Large intestine (tissue), 3 donors: ENCODE data around the gene KDM8. TPM values are rescaled to one million over a fixed set of nuclear protein-coding genes. Genes with fewer than 3 reads are reported as not detected.
A peak's percentile ranks its signal among the peaks of the same experiment; 100 is the strongest.

Experiments used
- DNase-seq, 2 donors: peaks; one replicate each; pipeline versions ENCODE4 v3.0.0 to v3.0.0-alpha.2; 2013
- H3K27ac ChIP-seq: one replicate; pipeline ENCODE4 v1.5.1; 2013; ENCODE audit warnings: low read length
- H3K27me3 ChIP-seq: 2 replicates; pipeline ENCODE4 v1.6.1; 2013; ENCODE audit warnings: low read length; ENCODE audit not compliant: control insufficient read depth, insufficient read depth
- H3K36me3 ChIP-seq: 2 replicates; pipeline ENCODE4 v1.6.1; 2013; ENCODE audit warnings: low read length; ENCODE audit not compliant: control insufficient read depth, insufficient read depth
- H3K4me1 ChIP-seq: one replicate; pipeline ENCODE4 v1.6.1; 2013; ENCODE audit warnings: low read length; ENCODE audit not compliant: control insufficient read depth, insufficient read depth
- H3K4me3 ChIP-seq: one replicate; pipeline ENCODE4 v1.5.1; 2013; ENCODE audit warnings: low read length
- H3K9me3 ChIP-seq: one replicate; pipeline ENCODE4 v1.6.1; 2013; ENCODE audit warnings: mild to moderate bottlenecking, low read depth, low read length, moderate library complexity; ENCODE audit not compliant: control insufficient read depth
- WGBS: methylation state at CpG from one replicate; pipeline ENCODE4 v1.1.5; 2013; ENCODE audit warnings: low lambda C conversion rate; ENCODE audit not compliant: insufficient coverage; 5-methylcytosine and 5-hydroxymethylcytosine counted together
- polyA plus RNA-seq: library from polyadenylated mRNA; unstranded; fragments of 120-200 nt; gene quantifications from one replicate; pipeline ENCODE4 v1.2.1, GENCODE V29; 2013

KDM8 gene
- polyA plus RNA-seq, 1 donor = 32.1 TPM

- Histone ChIP-seq H3K27ac (no peak overlapping the region), H3K9me3 (no peaks in the 10 kb centered on the region), H3K4me3 (no peak overlapping the region), H3K36me3 (peaks cover 62% of the 10 kb centered on the region), H3K27me3 (no peaks in the 10 kb centered on the region), H3K4me1 (peaks cover 25% of the 10 kb centered on the region)
- WGBS = no CpG with 5 or more reads among the region's 8 CpGs
- no peak for DNase-seq
Observed at GRCh38 chr16:27223226-27223610, 19.9 kb downstream of the KDM8 start.

GRCh38 chr16:27223701-27224100, 20.4 kb downstream of the KDM8 start:
- peaks cover 62% of the 10 kb centered on the region for H3K36me3 ChIP-seq
- no peak for DNase-seq
- WGBS = no CpG with 5 or more reads among the region's 6 CpGs
- H3K27ac ChIP-seq = no peak overlapping the region
- peaks cover 25% of the 10 kb centered on the region for H3K4me1 ChIP-seq
- no peak overlapping the region for H3K4me3 ChIP-seq
- H3K27me3 ChIP-seq = no peaks in the 10 kb centered on the region
- no peaks in the 10 kb centered on the region for H3K9me3 ChIP-seq

DNA sequence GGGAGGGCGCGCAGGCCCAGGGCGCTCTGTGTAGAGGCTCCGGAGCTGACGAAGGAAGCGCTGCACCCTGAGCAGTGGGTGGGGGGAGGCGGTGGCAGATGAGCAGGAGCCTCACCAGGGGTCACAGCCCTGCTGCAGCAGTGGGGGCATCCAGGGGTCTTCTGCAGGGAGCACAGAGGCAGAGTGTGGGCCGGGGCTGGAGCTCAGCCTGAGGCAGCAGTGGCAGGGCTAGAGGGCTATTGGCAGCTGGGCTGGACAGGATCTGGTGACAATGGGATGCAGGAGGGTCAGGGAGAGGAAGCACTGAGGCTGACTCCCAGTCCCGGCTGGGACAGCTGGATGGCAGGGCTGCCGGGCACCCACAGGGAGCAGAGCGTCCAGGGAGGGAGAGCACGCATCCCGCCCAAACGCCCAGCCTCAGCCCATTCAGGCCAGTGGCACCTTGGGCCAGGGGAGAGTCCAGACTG, 21.0 kb downstream of the KDM8 start:
- Histone ChIP-seq H3K27ac (no peak overlapping the region), H3K9me3 (no peaks in the 10 kb centered on the region), H3K4me1 (peaks cover 31% of the 10 kb centered on the region), H3K27me3 (no peaks in the 10 kb centered on the region), H3K4me3 (no peak overlapping the region), H3K36me3 (peaks cover 57% of the 10 kb centered on the region)
- no CpG with 5 or more reads among the region's 14 CpGs for WGBS
- no peak for DNase-seq

GRCh38 chr16:27224741-27225300, 21.5 kb downstream of the KDM8 start:
- no CpG with 5 or more reads among the region's 19 CpGs for WGBS
- Histone ChIP-seq H3K4me1 (peaks cover 35% of the 10 kb centered on the region), H3K36me3 (peaks cover 54% of the 10 kb centered on the region), H3K27ac (no peak overlapping the region), H3K9me3 (no peaks in the 10 kb centered on the region), H3K27me3 (no peaks in the 10 kb centered on the region), H3K4me3 (no peak overlapping the region)
- no peak for DNase-seq

DNA sequence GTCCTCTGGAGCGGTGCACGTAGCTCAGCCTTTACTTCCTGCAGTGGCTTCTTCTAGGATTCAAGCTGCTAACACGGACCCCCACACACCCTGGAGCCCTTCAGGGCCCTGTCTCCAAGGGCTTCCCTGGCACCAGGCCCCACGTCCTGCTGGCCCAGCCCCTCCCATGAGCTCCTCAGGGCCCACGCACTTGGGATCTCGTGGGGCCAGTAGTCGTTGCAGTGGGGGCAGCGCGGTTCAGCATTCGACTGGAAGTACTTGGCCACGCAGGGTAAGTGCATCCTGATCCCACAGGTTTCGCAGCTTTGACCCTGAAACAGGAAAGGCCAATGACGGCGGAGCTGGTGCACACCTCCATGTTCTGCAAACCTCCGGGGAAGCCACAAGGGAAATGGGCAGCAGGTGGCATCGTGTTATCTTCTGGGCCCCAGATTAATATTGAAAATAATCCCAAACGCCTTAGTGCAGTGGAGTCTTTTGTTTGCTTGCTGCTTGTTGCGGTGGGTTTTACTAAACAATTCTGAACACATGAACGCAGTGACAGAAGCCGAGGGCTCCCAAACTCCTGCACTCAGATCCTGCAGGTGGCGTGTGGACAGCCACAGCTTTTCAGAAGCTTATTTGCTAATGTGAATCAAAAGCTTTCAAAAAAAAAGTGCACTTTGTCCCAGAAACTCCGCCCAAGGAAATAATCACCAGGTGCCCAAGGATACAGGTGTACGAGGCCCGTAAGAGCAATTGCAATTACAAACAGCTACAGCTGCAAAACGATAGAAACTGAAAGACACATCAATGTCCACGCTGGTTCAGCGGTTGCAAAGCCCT, 22.4 kb downstream of the KDM8 start:
- Histone ChIP-seq H3K27me3 (no peaks in the 10 kb centered on the region), H3K27ac (peak overlapping the region; percentile 86), H3K4me3 (no peak overlapping the region)

DNA sequence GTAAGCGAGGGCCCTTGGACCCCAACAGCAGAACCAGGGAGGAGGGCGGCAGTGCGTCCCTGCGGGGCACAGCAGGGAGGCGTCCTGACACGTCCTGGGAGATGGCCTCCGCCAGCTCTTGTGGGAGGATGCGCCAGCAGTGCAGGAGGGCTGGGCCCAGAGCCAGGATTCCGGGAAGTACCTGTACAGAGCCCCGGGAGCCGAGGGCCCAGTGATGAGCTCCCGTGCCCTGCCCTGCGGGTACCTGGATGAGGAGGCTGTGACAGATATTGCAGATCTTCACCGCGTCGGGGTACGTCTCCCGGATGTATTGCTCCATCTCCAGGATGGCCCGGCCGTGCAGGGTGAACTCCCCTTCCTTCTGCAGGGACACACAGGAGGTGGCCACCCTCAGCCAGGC, 23.1 kb downstream of the KDM8 start:
- H3K27me3 ChIP-seq = no peaks in the 10 kb centered on the region
- WGBS = no CpG with 5 or more reads among the region's 20 CpGs
- peaks cover 52% of the 10 kb centered on the region for H3K4me1 ChIP-seq
- H3K36me3 ChIP-seq = peaks cover 42% of the 10 kb centered on the region
- no peak for DNase-seq
- H3K27ac ChIP-seq = peak overlapping the region; percentile 86
- H3K4me3 ChIP-seq = peak overlapping the region; percentile 13
- H3K9me3 ChIP-seq = no peaks in the 10 kb centered on the region

More for the DNA sequence above, 22.4 kb downstream of the KDM8 start:
- DNase-seq = peak; percentile 85 to 92
- Histone ChIP-seq H3K36me3 (peaks cover 49% of the 10 kb centered on the region), H3K4me1 (peaks cover 44% of the 10 kb centered on the region), H3K9me3 (no peaks in the 10 kb centered on the region)
- WGBS = 60% methylated on average over 1 of the region's 27 CpGs

DNA sequence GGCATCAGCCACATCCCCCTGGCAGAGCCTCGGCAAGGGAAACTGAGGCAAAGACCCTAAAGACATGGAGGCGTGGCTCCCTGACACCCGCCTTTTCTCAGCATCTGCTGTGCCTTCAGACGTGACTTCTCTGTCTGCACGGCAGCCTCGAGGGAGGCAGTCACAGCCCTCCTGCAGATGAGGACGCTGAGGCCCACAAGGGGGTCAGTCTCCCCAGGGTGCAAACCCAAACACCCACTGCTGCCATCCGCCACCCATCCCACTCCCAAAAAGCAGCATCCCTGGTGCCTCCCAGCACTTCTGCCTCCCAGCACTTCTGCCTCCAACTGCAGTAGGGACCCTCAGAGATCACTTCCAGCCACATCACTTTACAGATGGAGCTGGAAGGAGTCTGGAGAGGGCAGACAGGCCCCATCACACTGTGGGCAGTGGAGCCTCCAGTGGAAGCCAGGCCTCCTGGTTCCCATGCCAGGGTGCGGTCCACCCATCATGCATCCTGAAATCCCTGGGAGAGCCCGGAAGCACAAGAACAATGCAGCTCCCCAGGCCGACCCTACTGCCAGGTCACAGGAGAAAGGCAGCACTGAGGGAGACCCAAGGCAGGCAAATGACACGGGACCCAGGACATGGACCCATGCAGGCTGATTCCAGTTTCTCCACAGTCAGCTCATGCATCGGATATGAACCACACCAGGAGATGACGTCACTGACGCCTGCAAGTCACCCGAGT, 23.8 kb downstream of the KDM8 start:
- WGBS = 93% methylated on average over 3 of the region's 16 CpGs
- H3K27ac ChIP-seq = peak overlapping the region; percentile 86
- no peak for DNase-seq
- H3K27me3 ChIP-seq = no peaks in the 10 kb centered on the region
- H3K4me1 ChIP-seq = peaks cover 58% of the 10 kb centered on the region
- peak overlapping the region; percentile 13 for H3K4me3 ChIP-seq
- H3K9me3 ChIP-seq = no peaks in the 10 kb centered on the region
- peaks cover 43% of the 10 kb centered on the region for H3K36me3 ChIP-seq

GRCh38 chr16:27228045-27228444, 24.7 kb downstream of the KDM8 start:
- no peaks in the 10 kb centered on the region for H3K27me3 ChIP-seq
- H3K27ac ChIP-seq = peak overlapping the region; percentile 6
- H3K4me3 ChIP-seq = no peak overlapping the region
- WGBS = no CpG with 5 or more reads among the region's 12 CpGs
- no peaks in the 10 kb centered on the region for H3K9me3 ChIP-seq
- H3K36me3 ChIP-seq = peaks cover 42% of the 10 kb centered on the region
- DNase-seq = no peak
- H3K4me1 ChIP-seq = peaks cover 66% of the 10 kb centered on the region

DNA sequence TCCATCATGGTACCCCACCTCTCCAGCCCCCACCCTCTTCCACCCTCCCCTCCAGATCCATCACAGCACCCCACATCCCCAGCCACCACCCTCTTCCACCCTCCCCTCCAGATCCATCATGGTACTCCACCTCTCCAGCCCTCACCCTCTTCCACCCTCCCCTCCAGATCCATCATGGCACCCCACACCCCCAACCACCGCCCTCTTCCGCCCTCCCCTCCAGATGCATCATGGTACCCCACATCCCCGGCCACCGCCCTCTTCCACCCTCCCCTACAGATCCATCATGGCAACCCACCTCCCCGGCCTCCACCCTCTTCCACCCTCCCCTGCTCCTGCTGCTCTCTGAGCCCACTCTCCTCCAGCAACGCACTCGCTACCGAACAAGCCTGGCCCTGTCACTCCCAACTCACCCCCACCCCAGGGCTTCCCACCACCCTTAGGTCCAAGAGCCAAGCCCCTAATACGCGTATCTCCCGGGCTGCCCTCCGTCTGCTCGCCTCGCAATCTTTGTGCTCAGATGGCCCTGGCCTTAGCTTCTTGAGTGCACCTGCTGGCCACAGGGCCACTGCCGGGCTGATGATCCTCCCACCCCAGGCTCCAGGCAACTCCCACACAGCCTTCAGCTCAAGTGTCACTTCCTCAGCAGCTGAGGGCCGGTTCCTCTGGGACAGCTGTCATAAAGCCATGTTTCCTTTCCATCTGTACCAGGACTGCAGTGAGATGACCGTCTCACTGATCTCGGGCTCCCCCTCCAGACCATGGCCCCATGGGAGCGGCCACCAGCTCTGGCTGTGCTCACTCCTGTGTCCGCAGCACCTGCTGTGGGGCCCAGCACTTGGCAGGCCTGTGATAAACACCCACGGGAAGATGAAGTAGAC, 25.5 kb downstream of the KDM8 start:
- DNase-seq = peak; percentile 89 to 92
- Histone ChIP-seq H3K36me3 (peaks cover 43% of the 10 kb centered on the region), H3K4me3 (no peak overlapping the region), H3K4me1 (peaks cover 66% of the 10 kb centered on the region), H3K27ac (peak overlapping the region; percentile 90), H3K27me3 (no peaks in the 10 kb centered on the region), H3K9me3 (no peaks in the 10 kb centered on the region)
- no CpG with 5 or more reads among the region's 21 CpGs for WGBS
